ENCODE data around the gene CRK.
A peak's percentile ranks its signal among the peaks of the same experiment; 100 is the strongest.

The CRK gene

GRCh38 chr17:1455797-1456599, at the start of gene CRK:
TSS of gene CRK (minus strand) at chr17:1456232. CDS start at chr17:1456117, 115 bp downstream.
- Histone ChIP-seq H3K36me3 (peaks cover 25% of the 10 kb centered on the region), H3K4me2 (peak within 1 kb of the TSS; percentile 94), H3K4me1 (peaks cover 33% of the 10 kb centered on the region), H3K27me3 (peaks cover 4% of the 10 kb centered on the region), H3K9me3 (no peaks in the 10 kb centered on the region), H3K9ac (peak within 1 kb of the TSS; percentile 98), H3K4me3 (peak within 1 kb of the TSS; percentile 100), H3K27ac (peak within 1 kb of the TSS; percentile 97), H4K20me1 (peaks cover 57% of the 10 kb centered on the region)
- TF ChIP-seq Cebpa-rat (IDR thresholded peaks at IDR 0.05), result no peak

- Histone ChIP-seq H3K4me3 (no peak overlapping the region), H3K4me2 (no peak overlapping the region), H3K9ac (no peak overlapping the region), H3K27ac (no peak overlapping the region), H3K4me1 (no peaks in the 10 kb centered on the region), H3K9me3 (no peaks in the 10 kb centered on the region), H3K27me3 (no peaks in the 10 kb centered on the region), H4K20me1 (no peaks in the 10 kb centered on the region), H3K36me3 (peaks cover 43% of the 10 kb centered on the region)
- TF ChIP-seq Cebpa-rat (IDR thresholded peaks at IDR 0.05), result no peak
These were observed 49.6 kb upstream of the CRK start for GRCh38 chr17:1505586-1505985.

- Histone ChIP-seq H3K4me2 (no peak overlapping the region), H3K4me3 (no peak overlapping the region), H4K20me1 (no peaks in the 10 kb centered on the region), H3K4me1 (no peaks in the 10 kb centered on the region), H3K36me3 (peaks cover 37% of the 10 kb centered on the region), H3K27me3 (no peaks in the 10 kb centered on the region), H3K9ac (no peak overlapping the region), H3K9me3 (no peaks in the 10 kb centered on the region), H3K27ac (no peak overlapping the region)
- TF ChIP-seq Cebpa-rat (IDR thresholded peaks at IDR 0.05), result no peak
These were observed 48.8 kb upstream of the CRK start for GRCh38 chr17:1504866-1505265.

- no peak overlapping the region for H3K4me3 ChIP-seq
- no peak for TF ChIP-seq Cebpa-rat (IDR thresholded peaks at IDR 0.05)
- peaks cover 3% of the 10 kb centered on the region; the same call in 1 of the 2 replicates for H4K20me1 ChIP-seq
- H3K9ac ChIP-seq, result no peak overlapping the region
- H3K27me3 ChIP-seq, result peaks cover 3% of the 10 kb centered on the region; the same call in 1 of the 2 replicates
- peaks cover 28% of the 10 kb centered on the region for H3K36me3 ChIP-seq
- no peak overlapping the region for H3K27ac ChIP-seq
- H3K4me1 ChIP-seq, result peaks cover 3% of the 10 kb centered on the region
- no peak overlapping the region for H3K4me2 ChIP-seq
- H3K9me3 ChIP-seq, result no peaks in the 10 kb centered on the region
These were observed 47.7 kb upstream of the CRK start for GRCh38 chr17:1503699-1504098.

GRCh38 chr17:1498869-1499268, 42.8 kb upstream of the CRK start:
- peak overlapping the region; percentile 55 for H3K4me2 ChIP-seq
- no peak overlapping the region for H3K4me3 ChIP-seq
- H3K9me3 ChIP-seq, result no peaks in the 10 kb centered on the region
- H3K9ac ChIP-seq, result no peak overlapping the region
- H3K4me1 ChIP-seq, result peaks cover 20% of the 10 kb centered on the region
- H4K20me1 ChIP-seq, result peaks cover 23% of the 10 kb centered on the region
- TF ChIP-seq Cebpa-rat (IDR thresholded peaks at IDR 0.05), result no peak
- peaks cover 19% of the 10 kb centered on the region for H3K27me3 ChIP-seq
- H3K27ac ChIP-seq, result no peak overlapping the region
- peaks cover 28% of the 10 kb centered on the region; the same call in 1 of the 2 replicates for H3K36me3 ChIP-seq

GRCh38 chr17:1498233-1498632, 42.2 kb upstream of the CRK start:
- Histone ChIP-seq H3K4me1 (peaks cover 26% of the 10 kb centered on the region), H3K4me3 (no peak overlapping the region), H3K4me2 (peak overlapping the region; percentile 55), H3K27me3 (peaks cover 19% of the 10 kb centered on the region), H4K20me1 (peaks cover 28% of the 10 kb centered on the region), H3K9ac (0 out of 2 replicates have a peak overlapping the region, but pooled peaks have one; percentile 13), H3K27ac (no peak overlapping the region), H3K9me3 (no peaks in the 10 kb centered on the region), H3K36me3 (peaks cover 28% of the 10 kb centered on the region; the same call in 1 of the 2 replicates)
- no peak for TF ChIP-seq Cebpa-rat (IDR thresholded peaks at IDR 0.05)

GRCh38 chr17:1497831-1498230, 41.8 kb upstream of the CRK start:
- H3K9ac ChIP-seq, result 0 out of 2 replicates have a peak overlapping the region, but pooled peaks have one; percentile 13
- H3K4me3 ChIP-seq, result no peak overlapping the region
- peak overlapping the region; percentile 55 for H3K4me2 ChIP-seq
- H3K27ac ChIP-seq, result no peak overlapping the region
- H3K4me1 ChIP-seq, result peaks cover 30% of the 10 kb centered on the region
- peaks cover 19% of the 10 kb centered on the region for H3K27me3 ChIP-seq
- H4K20me1 ChIP-seq, result peaks cover 28% of the 10 kb centered on the region
- peaks cover 28% of the 10 kb centered on the region; the same call in 1 of the 2 replicates for H3K36me3 ChIP-seq
- H3K9me3 ChIP-seq, result no peaks in the 10 kb centered on the region
- TF ChIP-seq Cebpa-rat (IDR thresholded peaks at IDR 0.05), result no peak

GRCh38 chr17:1496869-1497268, 40.8 kb upstream of the CRK start:
- Histone ChIP-seq H3K36me3 (peaks cover 28% of the 10 kb centered on the region; the same call in 1 of the 2 replicates), H3K9me3 (no peaks in the 10 kb centered on the region), H3K27me3 (peaks cover 26% of the 10 kb centered on the region), H3K27ac (no peak overlapping the region), H3K9ac (no peak overlapping the region), H4K20me1 (peaks cover 35% of the 10 kb centered on the region), H3K4me2 (no peak overlapping the region), H3K4me1 (peaks cover 40% of the 10 kb centered on the region), H3K4me3 (no peak overlapping the region)
- TF ChIP-seq Cebpa-rat (IDR thresholded peaks at IDR 0.05), result no peak

GRCh38 chr17:1495265-1495989, 39.4 kb upstream of the CRK start:
- peaks cover 36% of the 10 kb centered on the region for H4K20me1 ChIP-seq
- H3K36me3 ChIP-seq, result peaks cover 28% of the 10 kb centered on the region; the same call in 1 of the 2 replicates
- H3K4me3 ChIP-seq, result no peak overlapping the region
- no peak for TF ChIP-seq Cebpa-rat (IDR thresholded peaks at IDR 0.05)
- H3K9ac ChIP-seq, result no peak overlapping the region
- no peak overlapping the region for H3K27ac ChIP-seq
- H3K27me3 ChIP-seq, result peaks cover 28% of the 10 kb centered on the region
- no peak overlapping the region for H3K4me2 ChIP-seq
- peaks cover 48% of the 10 kb centered on the region for H3K4me1 ChIP-seq
- H3K9me3 ChIP-seq, result no peaks in the 10 kb centered on the region
